HG03565 (cell line): ENCODE results near the gene HAO2.

Experiments used
- ATAC-seq: cut with Tn5 transposase; IDR thresholded peaks from one replicate; pipeline ENCODE4 v1.9.1; 2021; ENCODE audit warnings: mild to moderate bottlenecking, moderate library complexity; ENCODE audit not compliant: unreplicated experiment

HAO2 gene

DNA sequence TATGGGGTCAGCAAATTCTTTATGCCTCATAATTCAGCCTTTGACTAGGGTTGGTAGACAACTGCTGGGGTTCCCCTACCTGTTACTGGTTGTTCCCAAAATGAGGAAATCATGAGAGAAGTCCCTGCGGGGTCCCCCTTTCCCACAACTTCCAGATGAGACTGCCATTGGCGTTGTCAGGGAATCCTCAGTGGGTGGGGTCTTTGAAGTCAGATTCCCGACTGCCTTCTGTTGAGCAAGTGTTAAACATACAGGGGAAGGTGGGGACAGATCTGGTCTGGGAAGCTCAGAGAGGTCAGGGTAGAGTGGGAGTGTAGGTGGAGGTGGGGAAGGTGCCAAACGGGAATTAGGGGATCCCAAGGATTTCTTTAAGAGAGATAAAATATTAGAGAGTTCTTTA lies 61.1 kb downstream of the HAO2 start:
- no peak for ATAC-seq

DNA sequence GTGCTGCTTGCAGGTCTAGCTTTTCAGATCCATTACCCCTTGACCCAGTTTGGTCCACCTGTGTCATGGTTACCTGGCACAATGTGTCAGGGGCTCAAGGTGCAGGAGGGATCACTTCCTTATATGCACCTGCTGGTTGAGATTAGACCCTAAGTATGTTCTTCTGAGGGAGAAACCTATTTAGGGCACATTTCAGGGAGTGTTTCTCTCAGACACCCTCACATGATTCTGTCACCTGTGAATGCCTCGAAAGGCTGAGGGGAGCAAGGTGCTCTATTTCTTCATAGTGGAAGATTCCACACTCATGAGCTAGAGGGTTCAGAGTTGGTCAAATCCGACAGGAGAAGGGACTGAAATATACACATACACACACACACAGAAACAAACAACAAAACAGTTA lies 61.9 kb downstream of the HAO2 start:
- no peak for ATAC-seq

DNA sequence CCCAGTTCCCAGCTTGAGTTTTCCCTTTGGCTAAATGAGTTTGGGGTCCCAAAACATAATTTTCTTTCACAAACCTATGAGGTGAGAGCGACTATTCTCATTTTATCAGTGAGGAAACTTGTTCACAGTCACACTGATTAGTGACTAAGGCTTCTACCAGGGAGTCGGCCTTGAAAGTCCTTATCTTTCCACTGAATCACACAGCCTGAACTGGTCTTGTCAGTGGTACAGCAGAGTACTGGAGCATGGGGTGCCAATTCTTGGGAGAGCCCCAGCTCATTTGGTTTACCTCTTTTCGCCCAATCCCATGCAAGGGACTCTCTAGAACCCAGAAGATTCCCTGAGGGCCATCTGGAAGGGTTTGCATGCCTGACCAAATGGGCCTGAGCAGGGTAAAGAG lies 63.3 kb downstream of the HAO2 start:
- ATAC-seq, result no peak

DNA sequence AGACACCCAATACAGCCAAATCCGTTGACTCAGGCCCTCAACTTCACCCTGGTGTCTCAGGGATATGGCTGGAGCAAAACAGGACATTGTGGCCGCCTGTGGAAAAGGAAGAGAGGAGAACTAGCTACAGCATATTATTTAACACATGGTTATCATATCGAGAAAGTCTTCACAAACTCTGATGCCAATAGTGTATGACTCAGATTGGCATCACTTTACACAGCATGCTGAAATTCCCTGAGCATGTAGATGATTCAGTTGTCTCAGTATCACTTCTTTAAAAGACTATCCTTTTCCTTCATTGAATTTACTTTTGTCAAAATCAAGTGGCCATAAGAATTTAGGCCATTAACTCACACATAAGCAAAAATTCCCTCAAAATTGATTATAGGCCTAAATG lies 66.5 kb downstream of the HAO2 start:
- ATAC-seq, result no peak

DNA sequence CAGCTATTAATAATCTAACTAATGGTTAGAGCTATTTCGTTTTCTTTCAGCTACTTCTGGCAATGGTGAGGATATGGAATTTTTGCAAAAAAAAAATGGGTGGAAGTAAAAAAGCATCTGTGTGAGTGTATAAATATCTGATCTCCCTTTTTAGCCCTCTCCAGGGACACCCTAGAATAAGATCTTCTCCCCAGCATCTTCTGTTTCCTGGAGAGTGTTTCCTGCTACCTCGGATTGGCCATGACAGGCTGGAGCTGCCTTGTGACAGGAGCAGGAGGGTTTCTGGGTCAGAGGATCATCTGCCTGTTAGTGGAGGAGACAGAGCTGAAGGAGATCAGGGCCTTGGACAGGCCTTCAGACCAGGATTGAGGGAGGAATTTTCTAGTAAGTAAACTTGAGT lies 70.2 kb downstream of the HAO2 start:
- ATAC-seq, result no peak

DNA sequence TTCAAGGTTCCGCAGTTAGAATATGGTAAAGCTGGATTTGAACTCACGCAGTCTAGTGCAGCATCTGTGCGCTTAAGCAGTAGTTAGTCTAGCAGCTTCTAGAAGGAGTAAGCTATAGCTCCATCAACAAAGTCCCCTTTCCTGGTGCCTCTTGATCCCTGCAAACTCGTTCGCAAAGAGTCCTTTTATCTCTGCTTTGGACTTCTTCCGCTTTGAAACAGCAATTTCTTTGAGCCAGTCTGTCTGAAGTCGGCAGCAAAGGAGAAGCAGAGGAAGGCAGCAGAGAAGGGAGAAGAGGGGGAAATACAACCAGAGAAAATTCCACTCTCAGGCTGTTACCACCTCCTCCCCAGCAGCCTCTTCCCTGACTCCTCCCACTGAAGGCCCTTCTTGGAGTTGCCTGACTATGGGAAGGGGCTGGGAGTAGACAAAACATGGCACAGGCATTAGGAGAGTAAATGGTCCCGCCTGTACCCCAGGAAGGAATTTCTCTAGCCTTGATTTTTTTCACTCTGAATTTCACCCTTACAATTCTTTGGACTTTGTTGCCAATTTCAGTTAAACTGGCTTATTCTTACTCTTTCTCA lies 72.2 kb downstream of the HAO2 start:
- ATAC-seq, result no peak

DNA sequence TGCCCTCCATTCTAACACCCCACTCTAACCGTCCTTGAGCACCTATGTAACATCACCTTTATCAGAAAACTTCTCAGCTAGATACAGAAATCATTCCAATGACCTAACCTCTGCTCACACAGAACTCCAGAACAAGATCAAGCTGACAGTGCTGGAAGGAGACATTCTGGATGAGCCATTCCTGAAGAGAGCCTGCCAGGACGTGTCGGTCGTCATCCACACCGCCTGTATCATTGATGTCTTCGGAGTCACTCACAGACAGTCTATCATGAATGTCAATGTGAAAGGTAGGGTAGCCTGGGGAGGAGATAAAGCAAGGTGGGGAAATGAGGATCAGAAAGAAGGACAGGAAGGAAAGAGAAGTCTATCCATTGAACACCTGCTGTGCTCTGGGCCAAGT lies 74.2 kb downstream of the HAO2 start:
- ATAC-seq, result no peak
